ENCODE results near the gene BEGAIN. TPM values are rescaled to one million over a fixed set of nuclear protein-coding genes. Genes with fewer than 3 reads are reported as not detected.

BEGAIN gene
- total and polyA plus RNA-seq, 7 donors = 0.08 to 1.0 (median 0.48) TPM; not detected in 1

DNA sequence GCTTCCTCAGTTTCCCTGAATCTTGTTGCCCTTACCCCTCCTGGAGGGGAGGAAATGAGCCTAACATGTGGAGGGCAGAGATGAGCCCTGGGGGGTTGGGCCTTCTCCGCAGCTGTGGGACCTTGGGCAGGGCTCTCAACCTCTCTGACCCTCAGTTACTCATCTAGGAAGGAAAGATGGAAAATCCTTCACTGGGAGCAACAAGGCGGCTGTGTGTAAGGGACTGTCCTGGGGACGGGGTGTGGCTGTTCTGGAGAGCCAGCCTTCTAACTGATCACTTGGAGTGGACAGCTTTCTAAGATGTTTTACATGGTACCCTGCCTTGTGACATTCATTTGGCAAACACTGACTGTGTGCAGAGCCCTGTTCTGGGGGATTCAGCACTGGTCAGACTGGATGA, 14.7 kb downstream of the BEGAIN start:
- H3K9me3 ChIP-seq = no peaks in the 10 kb centered on the region
- H3K27me3 ChIP-seq (ENCODE audit: insufficient read depth in 3 of 3, low read length in 2 of 3) = peaks cover 0 to 57% (median 16%) of the 10 kb centered on the region in 3 donors
- peaks cover 6% of the 10 kb centered on the region for H3K4me1 ChIP-seq
- ATAC-seq (no peak), DNase-seq (no peak)
- TF ChIP-seq, protein P1, sequence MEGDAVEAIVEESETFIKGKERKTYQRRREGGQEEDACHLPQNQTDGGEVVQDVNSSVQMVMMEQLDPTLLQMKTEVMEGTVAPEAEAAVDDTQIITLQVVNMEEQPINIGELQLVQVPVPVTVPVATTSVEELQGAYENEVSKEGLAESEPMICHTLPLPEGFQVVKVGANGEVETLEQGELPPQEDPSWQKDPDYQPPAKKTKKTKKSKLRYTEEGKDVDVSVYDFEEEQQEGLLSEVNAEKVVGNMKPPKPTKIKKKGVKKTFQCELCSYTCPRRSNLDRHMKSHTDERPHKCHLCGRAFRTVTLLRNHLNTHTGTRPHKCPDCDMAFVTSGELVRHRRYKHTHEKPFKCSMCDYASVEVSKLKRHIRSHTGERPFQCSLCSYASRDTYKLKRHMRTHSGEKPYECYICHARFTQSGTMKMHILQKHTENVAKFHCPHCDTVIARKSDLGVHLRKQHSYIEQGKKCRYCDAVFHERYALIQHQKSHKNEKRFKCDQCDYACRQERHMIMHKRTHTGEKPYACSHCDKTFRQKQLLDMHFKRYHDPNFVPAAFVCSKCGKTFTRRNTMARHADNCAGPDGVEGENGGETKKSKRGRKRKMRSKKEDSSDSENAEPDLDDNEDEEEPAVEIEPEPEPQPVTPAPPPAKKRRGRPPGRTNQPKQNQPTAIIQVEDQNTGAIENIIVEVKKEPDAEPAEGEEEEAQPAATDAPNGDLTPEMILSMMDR (IDR thresholded peaks at IDR 0.05) = no peak
- H3K27ac ChIP-seq = no peak overlapping the region
- H3K4me3 ChIP-seq = no peak overlapping the region
- WGBS, 3 donors = 55 to 70% (median 68%) methylated on average over 3 of the region's 3 CpGs
- intact Hi-C loops (cut with DNase I) = no loop called here
- H3K36me3 ChIP-seq (ENCODE audit: insufficient read depth in 1 of 2, low read depth in 1 of 2) = no peaks in the 10 kb centered on the region

DNA sequence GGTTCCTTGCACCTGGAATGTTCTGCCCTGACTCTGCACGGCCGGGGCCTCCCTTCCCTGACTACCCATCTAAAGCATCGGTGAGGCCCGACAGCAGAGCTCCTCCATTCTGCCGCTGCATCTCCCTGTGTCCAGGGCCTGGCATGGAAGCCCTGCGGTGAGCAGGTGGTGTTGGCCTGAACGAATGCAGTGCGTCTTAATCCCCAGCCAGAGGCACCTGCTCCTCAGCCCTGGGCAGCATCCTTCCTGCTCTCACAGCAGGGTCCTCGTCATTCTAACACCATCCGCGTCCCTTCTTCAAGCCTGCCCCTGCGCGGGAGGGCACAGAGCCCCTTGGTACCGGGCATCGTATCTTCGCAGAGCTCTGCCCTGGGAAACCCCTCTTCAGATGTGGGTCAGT, 15.4 kb downstream of the BEGAIN start:
- Histone ChIP-seq H3K27ac (no peak overlapping the region), H3K36me3 (ENCODE audit: insufficient read depth in 1 of 2, low read depth in 1 of 2) (no peaks in the 10 kb centered on the region), H3K27me3 (ENCODE audit: insufficient read depth in 3 of 3, low read length in 2 of 3) (peaks cover 0 to 64% (median 16%) of the 10 kb centered on the region in 3 donors), H3K4me1 (peaks cover 6% of the 10 kb centered on the region), H3K4me3 (no peak overlapping the region), H3K9me3 (no peaks in the 10 kb centered on the region)
- intact Hi-C loops (cut with DNase I) = no loop called here
- WGBS, 3 donors = 81 to 84% (median 83%) methylated on average over 16 of the region's 16 CpGs
- no peak for ATAC-seq
- TF ChIP-seq, protein P1 (IDR thresholded peaks at IDR 0.05) = no peak
- DNase-seq = no peak

DNA sequence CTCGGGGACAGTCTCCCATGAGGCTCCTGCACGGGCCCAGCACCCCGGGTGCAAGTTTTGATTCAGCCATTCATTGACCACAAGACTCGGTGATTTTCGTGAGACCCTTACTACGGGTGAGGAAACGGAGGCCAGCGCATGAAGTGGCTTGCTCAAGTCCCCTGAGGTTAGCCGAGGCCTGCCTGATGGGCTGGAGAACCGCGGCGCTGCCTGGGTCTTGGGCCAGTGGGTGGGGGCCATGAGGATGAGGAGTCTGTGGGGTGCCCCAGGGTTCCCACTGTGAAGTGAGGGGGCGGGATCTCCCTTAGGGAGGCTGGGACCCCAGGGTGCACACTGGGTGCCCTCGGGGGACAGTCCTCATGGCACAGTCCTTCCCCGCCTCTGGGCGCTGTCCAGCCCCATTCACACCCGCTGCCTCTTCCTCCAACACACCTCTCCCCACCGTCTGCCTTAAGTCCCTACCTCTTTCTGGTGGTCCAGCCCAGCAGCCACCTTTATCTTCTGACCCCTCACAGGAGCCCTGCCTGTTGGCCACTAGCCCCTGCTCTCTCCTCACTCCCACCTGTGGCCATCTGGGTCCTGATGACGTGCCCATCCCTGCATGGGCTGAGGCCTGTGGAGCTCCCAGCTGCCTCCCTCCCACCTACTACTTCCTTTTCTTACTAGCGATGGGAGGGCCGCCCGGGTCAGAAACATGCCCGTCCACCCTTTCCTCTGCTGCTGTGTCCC, 16.3 kb downstream of the BEGAIN start:
- no peak overlapping the region for H3K4me3 ChIP-seq
- no peaks in the 10 kb centered on the region for H3K9me3 ChIP-seq
- peaks cover 6% of the 10 kb centered on the region for H3K4me1 ChIP-seq
- no peaks in the 10 kb centered on the region for H3K36me3 ChIP-seq (ENCODE audit: insufficient read depth in 1 of 2, low read depth in 1 of 2)
- ATAC-seq (no peak), DNase-seq (no peak)
- 80 to 83% (median 83%) methylated on average over 20 to 23 of the region's 23 CpGs for WGBS, 3 donors
- TF ChIP-seq, protein P1 (IDR thresholded peaks at IDR 0.05) = no peak
- no peak overlapping the region for H3K27ac ChIP-seq
- intact Hi-C loops (cut with DNase I) = no loop called here
- H3K27me3 ChIP-seq (ENCODE audit: insufficient read depth in 3 of 3, low read length in 2 of 3) = peaks cover 0 to 73% (median 19%) of the 10 kb centered on the region in 3 donors

DNA sequence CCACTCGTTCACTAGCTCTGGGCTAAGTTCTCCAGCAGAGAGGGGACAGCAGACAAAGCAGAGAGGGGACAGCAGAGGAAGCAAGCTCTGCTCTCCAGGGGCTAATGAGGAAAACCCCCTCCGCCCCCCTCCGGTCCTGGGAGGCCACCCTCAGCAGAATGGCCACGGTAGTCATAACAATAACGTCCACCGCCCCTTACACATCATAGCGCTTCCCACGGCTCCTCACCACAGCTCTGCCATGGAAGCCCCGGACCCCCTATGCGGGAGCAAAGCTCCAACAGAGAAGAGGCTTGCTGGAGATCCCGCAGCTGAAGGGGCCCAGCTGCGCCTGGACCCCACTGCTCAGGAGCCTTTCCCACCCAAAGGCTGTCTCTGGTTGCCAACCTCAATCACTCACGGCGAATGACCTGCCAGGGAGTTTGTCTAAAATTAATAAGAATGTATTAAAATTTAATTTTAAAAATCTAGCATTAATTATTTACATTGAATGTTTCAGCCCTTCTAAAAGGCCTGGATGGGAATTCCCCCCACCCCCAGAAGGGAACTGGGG, 17.4 kb downstream of the BEGAIN start:
- H3K27ac ChIP-seq = no peak overlapping the region
- ATAC-seq = no peak
- no peak for DNase-seq
- H3K27me3 ChIP-seq (ENCODE audit: insufficient read depth in 3 of 3, low read length in 2 of 3) = peaks cover 0 to 83% (median 19%) of the 10 kb centered on the region in 3 donors
- no peaks in the 10 kb centered on the region for H3K36me3 ChIP-seq (ENCODE audit: insufficient read depth in 1 of 2, low read depth in 1 of 2)
- TF ChIP-seq, protein P1 (IDR thresholded peaks at IDR 0.05) = no peak
- 53 to 63% (median 61%) methylated on average over 14 of the region's 14 CpGs for WGBS, 3 donors
- intact Hi-C loops (cut with DNase I) = no loop called here
- H3K4me1 ChIP-seq = peaks cover 6% of the 10 kb centered on the region
- no peak overlapping the region for H3K4me3 ChIP-seq
- no peaks in the 10 kb centered on the region for H3K9me3 ChIP-seq

Measured in psoas muscle (tissue), 8 donors.